ENCODE results near the gene NRXN3. TPM values are rescaled to one million over a fixed set of nuclear protein-coding genes. Genes with fewer than 3 reads are reported as not detected.
A peak's percentile ranks its signal among the peaks of the same experiment; 100 is the strongest.

Gene NRXN3
- total and polyA plus RNA-seq, 2 donors (not counting 1 experiment from before 2014, with no cell fraction given), result 0.83 to 34.6 TPM

DNA sequence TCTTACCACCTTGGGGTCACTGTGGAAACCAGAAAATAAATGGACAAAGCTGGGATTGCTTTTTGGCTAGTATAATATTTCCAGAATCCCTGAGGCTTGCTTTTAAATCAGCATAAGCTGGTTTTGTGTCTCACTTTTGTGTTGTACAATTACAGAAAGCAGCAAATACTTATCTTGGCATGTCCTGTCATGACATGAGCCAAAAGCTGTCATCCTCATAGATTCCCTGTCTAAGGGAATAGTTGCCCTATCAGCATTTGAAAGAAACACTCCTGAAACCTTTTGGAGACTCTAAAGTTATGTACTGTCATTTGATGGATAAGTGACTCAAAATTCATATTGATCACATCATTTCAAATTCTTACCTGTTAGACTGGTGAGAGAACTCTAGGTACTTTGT lies 987.2 kb downstream of the NRXN3 start:
- Histone ChIP-seq H3K4me2 (ENCODE audit: extremely low read depth, insufficient read depth, low read length) (no peak overlapping the region), H3K4me3 (replicated peaks in 1 of 4; ENCODE audit: control extremely low read depth in 1 of 4, insufficient read depth in 1 of 4, low read depth in 3 of 4, low read length in 4 of 4) (no peak overlapping the region), H3K27ac (ENCODE audit: insufficient read depth, low read length) (no peak overlapping the region), H3K9me3 (ENCODE audit: control insufficient read depth, insufficient read depth, low read depth, low read length) (no peaks in the 10 kb centered on the region), H3K4me1 (ENCODE audit: control insufficient read depth, extremely low read depth, insufficient read depth, low read length) (no peaks in the 10 kb centered on the region), H2AFZ (ENCODE audit: low read length) (no peak overlapping the region), H3K79me2 (ENCODE audit: control insufficient read depth, insufficient read depth, low read length) (no peaks in the 10 kb centered on the region), H3K27me3 (ENCODE audit: control insufficient read depth, insufficient read depth, low read length) (no peaks in the 10 kb centered on the region), H3K9ac (ENCODE audit: insufficient read depth, low read length) (no peak overlapping the region), H3K36me3 (ENCODE audit: control insufficient read depth, insufficient read depth, low read length) (no peaks in the 10 kb centered on the region), H4K20me1 (ENCODE audit: control insufficient read depth, extremely low read depth, insufficient read depth, low read length) (no peaks in the 10 kb centered on the region)
- DNase-seq (ENCODE audit: low read depth in 2 of 2), result no peak
- TF ChIP-seq, protein P1, sequence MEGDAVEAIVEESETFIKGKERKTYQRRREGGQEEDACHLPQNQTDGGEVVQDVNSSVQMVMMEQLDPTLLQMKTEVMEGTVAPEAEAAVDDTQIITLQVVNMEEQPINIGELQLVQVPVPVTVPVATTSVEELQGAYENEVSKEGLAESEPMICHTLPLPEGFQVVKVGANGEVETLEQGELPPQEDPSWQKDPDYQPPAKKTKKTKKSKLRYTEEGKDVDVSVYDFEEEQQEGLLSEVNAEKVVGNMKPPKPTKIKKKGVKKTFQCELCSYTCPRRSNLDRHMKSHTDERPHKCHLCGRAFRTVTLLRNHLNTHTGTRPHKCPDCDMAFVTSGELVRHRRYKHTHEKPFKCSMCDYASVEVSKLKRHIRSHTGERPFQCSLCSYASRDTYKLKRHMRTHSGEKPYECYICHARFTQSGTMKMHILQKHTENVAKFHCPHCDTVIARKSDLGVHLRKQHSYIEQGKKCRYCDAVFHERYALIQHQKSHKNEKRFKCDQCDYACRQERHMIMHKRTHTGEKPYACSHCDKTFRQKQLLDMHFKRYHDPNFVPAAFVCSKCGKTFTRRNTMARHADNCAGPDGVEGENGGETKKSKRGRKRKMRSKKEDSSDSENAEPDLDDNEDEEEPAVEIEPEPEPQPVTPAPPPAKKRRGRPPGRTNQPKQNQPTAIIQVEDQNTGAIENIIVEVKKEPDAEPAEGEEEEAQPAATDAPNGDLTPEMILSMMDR (conservative IDR thresholded peaks at IDR 0.05 in 1 of 2, IDR thresholded peaks at IDR 0.05 in 1 of 2; ENCODE audit: low read depth in 1 of 2, low read length in 2 of 2), result no peak
- no peak for TF ChIP-seq EZH2 (IDR thresholded peaks at IDR 0.05; ENCODE audit: low read length, missing control alignments)

DNA sequence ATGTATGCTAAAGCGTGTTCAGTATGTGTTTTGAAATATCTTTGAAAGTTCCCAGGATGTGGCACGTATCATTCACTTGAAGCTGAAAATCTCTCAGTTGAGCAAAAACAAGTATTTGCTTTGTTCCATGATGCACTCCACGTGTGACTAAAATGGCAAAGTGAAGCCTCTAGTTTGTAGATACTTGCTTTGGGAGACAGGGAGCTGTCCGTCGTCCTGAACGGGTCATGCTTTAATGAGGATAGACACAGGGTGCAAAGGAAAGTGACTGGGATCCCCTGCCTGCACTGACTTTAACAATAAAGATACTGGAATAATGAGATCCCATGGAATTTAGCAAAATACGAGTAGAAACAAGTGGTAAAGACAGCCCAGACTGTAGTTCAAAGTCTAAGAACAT lies 991.4 kb downstream of the NRXN3 start:
- Histone ChIP-seq H3K4me3 (replicated peaks in 1 of 4; ENCODE audit: control extremely low read depth in 1 of 4, insufficient read depth in 1 of 4, low read depth in 3 of 4, low read length in 4 of 4) (no peak overlapping the region), H2AFZ (ENCODE audit: low read length) (no peak overlapping the region), H3K4me2 (ENCODE audit: extremely low read depth, insufficient read depth, low read length) (no peak overlapping the region), H3K79me2 (ENCODE audit: control insufficient read depth, insufficient read depth, low read length) (no peaks in the 10 kb centered on the region), H3K27me3 (ENCODE audit: control insufficient read depth, insufficient read depth, low read length) (no peaks in the 10 kb centered on the region), H3K9ac (ENCODE audit: insufficient read depth, low read length) (no peak overlapping the region), H3K9me3 (ENCODE audit: control insufficient read depth, insufficient read depth, low read depth, low read length) (no peaks in the 10 kb centered on the region), H3K36me3 (ENCODE audit: control insufficient read depth, insufficient read depth, low read length) (no peaks in the 10 kb centered on the region), H3K27ac (ENCODE audit: insufficient read depth, low read length) (no peak overlapping the region), H4K20me1 (ENCODE audit: control insufficient read depth, extremely low read depth, insufficient read depth, low read length) (no peaks in the 10 kb centered on the region), H3K4me1 (ENCODE audit: control insufficient read depth, extremely low read depth, insufficient read depth, low read length) (no peaks in the 10 kb centered on the region)
- DNase-seq (ENCODE audit: low read depth in 2 of 2), result peak; percentile 42 to 48
- TF ChIP-seq, protein P1 (conservative IDR thresholded peaks at IDR 0.05 in 1 of 2, IDR thresholded peaks at IDR 0.05 in 1 of 2; ENCODE audit: low read depth in 1 of 2, low read length in 2 of 2), result no peak
- no peak for TF ChIP-seq EZH2 (IDR thresholded peaks at IDR 0.05; ENCODE audit: low read length, missing control alignments)

DNA sequence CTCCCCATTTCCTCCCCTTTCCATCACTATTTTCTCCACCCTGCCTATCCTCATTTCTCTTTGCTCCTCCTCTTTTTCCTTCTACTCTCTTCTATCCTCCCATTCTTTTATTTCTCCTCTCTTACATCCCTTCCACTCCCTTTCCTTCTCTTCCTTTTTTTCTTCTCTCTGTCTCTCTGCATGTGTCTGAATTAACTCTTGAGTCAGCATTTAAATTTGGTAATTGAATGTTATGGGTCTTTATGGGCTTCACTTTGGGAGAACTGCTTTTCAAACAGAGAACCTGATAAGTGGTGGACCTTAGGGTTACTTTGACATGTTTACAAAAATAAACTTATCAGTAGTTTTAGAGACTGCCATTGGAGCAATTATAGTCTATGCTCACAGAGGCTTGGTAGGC lies 992.7 kb downstream of the NRXN3 start:
- Histone ChIP-seq H3K9ac (ENCODE audit: insufficient read depth, low read length) (no peak overlapping the region), H3K79me2 (ENCODE audit: control insufficient read depth, insufficient read depth, low read length) (no peaks in the 10 kb centered on the region), H3K4me2 (ENCODE audit: extremely low read depth, insufficient read depth, low read length) (no peak overlapping the region), H3K36me3 (ENCODE audit: control insufficient read depth, insufficient read depth, low read length) (no peaks in the 10 kb centered on the region), H2AFZ (ENCODE audit: low read length) (no peak overlapping the region), H3K27me3 (ENCODE audit: control insufficient read depth, insufficient read depth, low read length) (no peaks in the 10 kb centered on the region), H4K20me1 (ENCODE audit: control insufficient read depth, extremely low read depth, insufficient read depth, low read length) (no peaks in the 10 kb centered on the region), H3K4me1 (ENCODE audit: control insufficient read depth, extremely low read depth, insufficient read depth, low read length) (no peaks in the 10 kb centered on the region), H3K9me3 (ENCODE audit: control insufficient read depth, insufficient read depth, low read depth, low read length) (no peaks in the 10 kb centered on the region), H3K27ac (ENCODE audit: insufficient read depth, low read length) (no peak overlapping the region), H3K4me3 (replicated peaks in 1 of 4; ENCODE audit: control extremely low read depth in 1 of 4, insufficient read depth in 1 of 4, low read depth in 3 of 4, low read length in 4 of 4) (no peak overlapping the region)
- no peak for DNase-seq (ENCODE audit: low read depth in 2 of 2)
- TF ChIP-seq, protein P1 (conservative IDR thresholded peaks at IDR 0.05 in 1 of 2, IDR thresholded peaks at IDR 0.05 in 1 of 2; ENCODE audit: low read depth in 1 of 2, low read length in 2 of 2), result no peak
- no peak for TF ChIP-seq EZH2 (IDR thresholded peaks at IDR 0.05; ENCODE audit: low read length, missing control alignments)

Measured in fibroblast of lung (primary cell).